Neural progenitor cell (in vitro differentiated cells): ENCODE data around the gene RPS6KA2.

Experiments used
- EZH2 ChIP-seq: fragments of 200-600 bp; sonication (generic); IDR thresholded peaks from 2 replicates; pipeline ENCODE4 v1.6.1; 2017; ENCODE audit warnings: antibody characterized with exemption, mild to moderate bottlenecking, moderate library complexity
- EZH2phosphoT487 ChIP-seq: fragments of 200-600 bp; sonication (generic); IDR thresholded peaks from 2 replicates; pipeline ENCODE4 v1.6.1; 2017; ENCODE audit warnings: antibody characterized with exemption
- TF ChIP-seq, protein P1 (sequence below): fragments of 200-600 bp; sonication (generic); IDR thresholded peaks from 2 replicates; pipeline ENCODE4 v1.5.1; 2017; ENCODE audit warnings: antibody characterized with exemption, mild to moderate bottlenecking

DNA sequence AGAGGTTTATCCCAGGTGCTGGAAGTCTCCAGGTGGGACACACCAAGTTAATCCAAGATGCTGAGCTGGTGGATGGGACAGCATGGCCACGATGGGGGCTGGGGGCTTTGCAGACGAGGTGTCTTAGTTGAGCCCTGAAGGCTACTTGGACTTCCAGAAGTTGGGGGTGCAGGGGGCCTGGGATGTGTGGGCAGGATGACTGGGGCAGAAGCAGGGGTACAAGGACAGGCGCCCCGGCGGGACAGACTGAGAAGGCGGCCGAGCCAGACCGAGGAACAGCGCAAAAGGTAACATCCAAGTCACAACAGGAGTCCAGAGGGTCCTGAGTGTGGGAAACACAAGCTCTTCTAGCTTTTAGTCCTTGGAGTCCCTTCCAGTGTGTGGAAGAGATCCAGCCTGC, 64.3 kb downstream of the RPS6KA2 start:
- TF ChIP-seq, protein P1, sequence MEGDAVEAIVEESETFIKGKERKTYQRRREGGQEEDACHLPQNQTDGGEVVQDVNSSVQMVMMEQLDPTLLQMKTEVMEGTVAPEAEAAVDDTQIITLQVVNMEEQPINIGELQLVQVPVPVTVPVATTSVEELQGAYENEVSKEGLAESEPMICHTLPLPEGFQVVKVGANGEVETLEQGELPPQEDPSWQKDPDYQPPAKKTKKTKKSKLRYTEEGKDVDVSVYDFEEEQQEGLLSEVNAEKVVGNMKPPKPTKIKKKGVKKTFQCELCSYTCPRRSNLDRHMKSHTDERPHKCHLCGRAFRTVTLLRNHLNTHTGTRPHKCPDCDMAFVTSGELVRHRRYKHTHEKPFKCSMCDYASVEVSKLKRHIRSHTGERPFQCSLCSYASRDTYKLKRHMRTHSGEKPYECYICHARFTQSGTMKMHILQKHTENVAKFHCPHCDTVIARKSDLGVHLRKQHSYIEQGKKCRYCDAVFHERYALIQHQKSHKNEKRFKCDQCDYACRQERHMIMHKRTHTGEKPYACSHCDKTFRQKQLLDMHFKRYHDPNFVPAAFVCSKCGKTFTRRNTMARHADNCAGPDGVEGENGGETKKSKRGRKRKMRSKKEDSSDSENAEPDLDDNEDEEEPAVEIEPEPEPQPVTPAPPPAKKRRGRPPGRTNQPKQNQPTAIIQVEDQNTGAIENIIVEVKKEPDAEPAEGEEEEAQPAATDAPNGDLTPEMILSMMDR: no peak
- TF ChIP-seq EZH2phosphoT487 (no peak), EZH2 (no peak)
